MCF 10A (cell line): ENCODE measurements around the gene SNX24. TPM values are rescaled to one million over a fixed set of nuclear protein-coding genes. Genes with fewer than 3 reads are reported as not detected.

Experiments used
- BruUV-seq: library from RNA; stranded (reverse); fragments of 400-500 nt; replicated peaks from 2 replicates; lab custom pipeline; 2021; lab: Mats Ljungman, UMichigan
- CTCF ChIA-PET: fragments of 300-600 bp; sonication (Branson Sonifier 250); formaldehyde crosslinking; extraction: SDS; loops from one replicate; lab custom pipeline; 2021; ENCODE audit warnings: antibody characterized with exemption, inconsistent platforms; lab: Yijun Ruan, JAX
- POLR2A ChIA-PET: fragments of 300-600, 350-650 bp; sonication (Branson Sonifier 250); formaldehyde crosslinking; extraction: SDS; loops from one replicate; lab custom pipeline; 2020; ENCODE audit warnings: antibody characterized with exemption, inconsistent platforms; lab: Yijun Ruan, JAX
- DNase-seq: peaks from one replicate; pipeline ENCODE4 v3.0.0-alpha.2; 2018; ENCODE audit not compliant: unreplicated experiment
- H3K27ac Mint-ChIP-seq: one replicate; pipeline ENCODE4 v1.8.0; 2022; ENCODE audit warnings: mild to moderate bottlenecking, low read depth, mixed read lengths; ENCODE audit not compliant: unreplicated experiment
- H3K27me3 Mint-ChIP-seq: one replicate; pipeline ENCODE4 v1.8.0; 2022; ENCODE audit warnings: mixed read lengths; ENCODE audit not compliant: insufficient read depth, unreplicated experiment
- H3K36me3 Mint-ChIP-seq: one replicate; pipeline ENCODE4 v1.8.0; 2022; ENCODE audit warnings: mild to moderate bottlenecking, moderate library complexity, mixed read lengths; ENCODE audit not compliant: insufficient read depth, unreplicated experiment
- H3K4me1 Mint-ChIP-seq: one replicate; pipeline ENCODE4 v1.8.0; 2022; ENCODE audit warnings: mixed read lengths; ENCODE audit not compliant: insufficient read depth, unreplicated experiment
- H3K4me3 Mint-ChIP-seq: one replicate; pipeline ENCODE4 v1.8.0; 2022; ENCODE audit warnings: mild to moderate bottlenecking, moderate library complexity, mixed read lengths; ENCODE audit not compliant: unreplicated experiment
- H3K9me3 Mint-ChIP-seq: one replicate; pipeline ENCODE4 v1.8.0; 2022; ENCODE audit warnings: mixed read lengths; ENCODE audit not compliant: unreplicated experiment
- CTCF ChIP-seq: fragments of 200-600 bp; IDR thresholded peaks from one replicate; pipeline ENCODE4 v1.8.0; 2022; ENCODE audit warnings: antibody characterized with exemption, mild to moderate bottlenecking; ENCODE audit not compliant: unreplicated experiment
- intact Hi-C: fragments of 100-400 bp; cut with micrococcal nuclease; formaldehyde crosslinking; loops from 2 replicates; pipeline ENCODE4 v1.14.1; 2022
- total RNA-seq: library from RNA; stranded (reverse); gene quantifications from 2 replicates; pipeline ENCODE4 v1.2.3, GENCODE V29; 2022

SNX24 gene
- total RNA-seq, 1 experiment from 2014 or later = 97.0 TPM

GRCh38 chr5:122906768-122907167, 61.4 kb downstream of the SNX24 start:
- H3K27me3 Mint-ChIP-seq = no peaks in the 10 kb centered on the region
- peaks cover 6% of the 10 kb centered on the region for H3K36me3 Mint-ChIP-seq
- intact Hi-C loops = loop anchor here (2.0 kb wide), 1 partner anchor 130 kb away; the partner anchor contains the start of gene PPIC
- peak overlapping the region; percentile 44 for H3K4me3 Mint-ChIP-seq
- ChIA-PET CTCF (no interaction called here), POLR2A (interaction anchor here (0.6 kb wide), 1 partner anchor 460 kb away, joined by 3 read pairs; no protein-coding TSS in a partner anchor)
- BruUV-seq = no TSS peak
- peaks cover 41% of the 10 kb centered on the region for H3K4me1 Mint-ChIP-seq
- peak; percentile 52 for DNase-seq
- no peak for TF ChIP-seq CTCF
- H3K27ac Mint-ChIP-seq = peak overlapping the region; percentile 76
- H3K9me3 Mint-ChIP-seq = no peaks in the 10 kb centered on the region

GRCh38 chr5:122907276-122907675, 61.9 kb downstream of the SNX24 start:
- peak overlapping the region; percentile 76 for H3K27ac Mint-ChIP-seq
- no peak for TF ChIP-seq CTCF
- H3K9me3 Mint-ChIP-seq = no peaks in the 10 kb centered on the region
- BruUV-seq = no TSS peak
- peaks cover 6% of the 10 kb centered on the region for H3K36me3 Mint-ChIP-seq
- H3K4me1 Mint-ChIP-seq = peaks cover 41% of the 10 kb centered on the region
- no peaks in the 10 kb centered on the region for H3K27me3 Mint-ChIP-seq
- CTCF ChIA-PET = interaction anchor here (0.6 kb wide), 1 partner anchor 100 kb away, joined by 5 read pairs; no protein-coding TSS in a partner anchor
- peak overlapping the region; percentile 44 for H3K4me3 Mint-ChIP-seq
- intact Hi-C loops = loop anchor here (2.0 kb wide), 1 partner anchor 130 kb away; the partner anchor contains the start of gene PPIC
- POLR2A ChIA-PET = interaction anchor here (0.6 to 1.0 kb wide), 3 partner anchors 8 to 251 kb away, joined by 3 to 4 read pairs (median 3); no protein-coding TSS in a partner anchor
- peak; percentile 66 for DNase-seq

- Mint-ChIP-seq H3K27me3 (no peaks in the 10 kb centered on the region), H3K4me3 (no peak overlapping the region), H3K27ac (peak overlapping the region; percentile 76), H3K9me3 (no peaks in the 10 kb centered on the region), H3K36me3 (peaks cover 6% of the 10 kb centered on the region), H3K4me1 (peaks cover 36% of the 10 kb centered on the region)
- ChIA-PET POLR2A (interaction anchor here (0.7 to 1.0 kb wide), 3 partner anchors 9 to 63 kb away, joined by 3 to 4 read pairs (median 3); no protein-coding TSS in a partner anchor), CTCF (interaction anchor here (0.7 kb wide), 1 partner anchor 11 kb away, joined by 3 read pairs; no protein-coding TSS in a partner anchor)
- no peak for TF ChIP-seq CTCF
- intact Hi-C loops = no loop called here
- no TSS peak for BruUV-seq
- no peak for DNase-seq
These were observed 62.7 kb downstream of the SNX24 start for GRCh38 chr5:122908108-122908507.

- intact Hi-C loops = no loop called here
- no TSS peak for BruUV-seq
- Mint-ChIP-seq H3K4me3 (no peak overlapping the region), H3K27ac (peak overlapping the region; percentile 76), H3K36me3 (peaks cover 6% of the 10 kb centered on the region), H3K4me1 (peaks cover 36% of the 10 kb centered on the region), H3K27me3 (no peaks in the 10 kb centered on the region), H3K9me3 (no peaks in the 10 kb centered on the region)
- CTCF ChIA-PET = interaction anchor here (0.5 kb wide), 1 partner anchor 808 kb away, joined by 3 read pairs; no protein-coding TSS in a partner anchor
- no peak for TF ChIP-seq CTCF
- DNase-seq = no peak
- POLR2A ChIA-PET = no interaction called here
These were observed 63.2 kb downstream of the SNX24 start for GRCh38 chr5:122908662-122909061.
